Heart left ventricle (tissue), 13 donors: ENCODE results near the gene MAPK8IP2.

Experiments used
- CTCF ChIP-seq, 12 donors: fragments of 200-600 bp; sonication (generic) in 4 of 12; IDR thresholded peaks; one replicate each; pipeline versions ENCODE4 v1.5.0 to v1.8.0; 2018 to 2022; ENCODE audit warnings: antibody characterized with exemption in 12 of 12, mild to moderate bottlenecking in 5 of 12
- POLR2A ChIP-seq, 2 donors: fragments of 450-650 bp; IDR thresholded peaks; one replicate each; pipeline ENCODE4 v1.6.1; 2017; ENCODE audit warnings: antibody characterized with exemption in 2 of 2, mild to moderate bottlenecking in 2 of 2, moderate library complexity in 2 of 2
- donor health status: ischemic (EF 13 %, LVEDD 7.1; RV severe dilation, severe dysfunction).
- donor health status: DM: no; HTN: yes; CAD: no.
- donor health status: DM: no; HTN: no; CAD: no.
- donor health status: ischemic (EF 25% LVEDD 6.9; RV normal size, moderate dysfunction).
- donor health status: ischemic (EF 25% LVEDD 5.7; RV mildly dilated, moderate dysfunction).
- donor health status: ischemic (EF 35%, LVEDD 5.7; RV mildly dilated, moderate dysfunction).
- donor health status: nonischemic (EF 11% LVEDD 7.7; RV severe dilation, severe dysfunction).
- donor health status: DM: yes; HTN: yes; CAD: no.
- donor health status: PGD.
- donor health status: ischemic (EF 29% LVEDD 5.4; RV normal size, mild dysfunction).
- donor health status: nonischemic (EF 23%, LVEDD 6.1; RV moderate dilation, normal function).

- TF ChIP-seq CTCF (IDR thresholded peaks at IDR 0.05): no peak
- TF ChIP-seq POLR2A (IDR thresholded peaks at IDR 0.05): no peak
Measured at GRCh38 chr22:50564289-50564688, 36.3 kb upstream of the MAPK8IP2 start.
